Hepatocyte (in vitro differentiated cells): ENCODE results near the gene NHS. TPM values are rescaled to one million over a fixed set of nuclear protein-coding genes. Genes with fewer than 3 reads are reported as not detected.
A peak's percentile ranks its signal among the peaks of the same experiment; 100 is the strongest.

Experiments
- DNase-seq: peaks from one replicate; pipeline ENCODE4 v3.0.0-alpha.2; 2016; ENCODE audit warnings: low spot score
- H2AFZ ChIP-seq: fragments of 200-600 bp; sonication (generic); 2 replicates; pipeline ENCODE4 v1.6.0; 2016; ENCODE audit warnings: antibody characterized with exemption, mild to moderate bottlenecking
- H3K27ac ChIP-seq: fragments of 200-600 bp; sonication (generic); 2 replicates; pipeline ENCODE4 v1.5.1; 2016; ENCODE audit warnings: mild to moderate bottlenecking
- H3K27me3 ChIP-seq: fragments of 200-600 bp; sonication (generic); 2 replicates; pipeline ENCODE4 v1.6.1; 2016
- H3K36me3 ChIP-seq: fragments of 200-600 bp; sonication (generic); replicated peaks from 2 replicates; pipeline ENCODE4 v1.5.1; 2016; ENCODE audit warnings: low read depth; ENCODE audit not compliant: insufficient read depth
- H3K4me1 ChIP-seq: fragments of 200-600 bp; sonication (generic); 2 replicates; pipeline ENCODE4 v1.5.1; 2016; ENCODE audit warnings: mild to moderate bottlenecking, moderate library complexity; ENCODE audit not compliant: insufficient read depth
- H3K4me2 ChIP-seq: fragments of 200-600 bp; sonication (generic); 2 replicates; pipeline ENCODE4 v1.6.0; 2016
- H3K4me3 ChIP-seq: fragments of 200-600 bp; sonication (generic); 2 replicates; pipeline ENCODE4 v1.5.1; 2016; ENCODE audit warnings: mild to moderate bottlenecking
- H3K79me2 ChIP-seq: fragments of 200-600 bp; sonication (generic); 2 replicates; pipeline ENCODE4 v1.6.0; 2017; ENCODE audit warnings: mild to moderate bottlenecking
- H3K9me2 ChIP-seq: fragments of 200-600 bp; sonication (generic); replicated peaks from 2 replicates; pipeline ENCODE4 v1.6.0; 2017; ENCODE audit warnings: mild to moderate bottlenecking; ENCODE audit not compliant: insufficient read depth
- H3K9me3 ChIP-seq: fragments of 200-600 bp; sonication (generic); 2 replicates; pipeline ENCODE4 v1.5.1; 2016; ENCODE audit warnings: low read depth, mild to moderate bottlenecking
- H4K20me1 ChIP-seq: fragments of 200-600 bp; sonication (generic); 2 replicates; pipeline ENCODE4 v1.6.0; 2016; ENCODE audit warnings: mild to moderate bottlenecking; ENCODE audit not compliant: insufficient read depth, poor library complexity, severe bottlenecking
- CTCF ChIP-seq: fragments of 200-600 bp; sonication (generic); IDR thresholded peaks from 2 replicates; pipeline ENCODE4 v1.5.1; 2016; ENCODE audit warnings: antibody characterized with exemption, mild to moderate bottlenecking; ENCODE audit not compliant: poor library complexity
- EZH2 ChIP-seq: fragments of 200-600 bp; sonication (generic); IDR thresholded peaks from 2 replicates; pipeline ENCODE4 v1.6.1; 2016; ENCODE audit warnings: antibody characterized with exemption, mild to moderate bottlenecking, borderline replicate concordance
- EZH2phosphoT487 ChIP-seq: fragments of 200-600 bp; sonication (generic); IDR thresholded peaks from one replicate; pipeline ENCODE4 v1.6.1; 2018; ENCODE audit warnings: antibody characterized with exemption, mild to moderate bottlenecking, low read depth, moderate library complexity; ENCODE audit not compliant: unreplicated experiment, severe bottlenecking
- WGBS: methylation state at CpG from one replicate; pipeline ENCODE4 v1.1.6; 2016; ENCODE audit warnings: low lambda C conversion rate; ENCODE audit errors: missing lambda C conversion rate; 5-methylcytosine and 5-hydroxymethylcytosine counted together
- polyA plus RNA-seq: library from polyadenylated mRNA; unstranded; fragments of >200 nt; fragmentation: Nextera tagmentation; extraction: Ambion mirVana; gene quantifications from 2 replicates; pipeline ENCODE4 v1.2.1, GENCODE V29; 2016
- total RNA-seq: library from RNA; depleted of rRNA; stranded (reverse); fragments of >200 nt; gene quantifications from 2 replicates; pipeline ENCODE4 v1.2.3, GENCODE V29; 2014

NHS gene
- total and polyA plus RNA-seq, 2 experiments from 2014 or later: 0.35 to 3.1 TPM

DNA sequence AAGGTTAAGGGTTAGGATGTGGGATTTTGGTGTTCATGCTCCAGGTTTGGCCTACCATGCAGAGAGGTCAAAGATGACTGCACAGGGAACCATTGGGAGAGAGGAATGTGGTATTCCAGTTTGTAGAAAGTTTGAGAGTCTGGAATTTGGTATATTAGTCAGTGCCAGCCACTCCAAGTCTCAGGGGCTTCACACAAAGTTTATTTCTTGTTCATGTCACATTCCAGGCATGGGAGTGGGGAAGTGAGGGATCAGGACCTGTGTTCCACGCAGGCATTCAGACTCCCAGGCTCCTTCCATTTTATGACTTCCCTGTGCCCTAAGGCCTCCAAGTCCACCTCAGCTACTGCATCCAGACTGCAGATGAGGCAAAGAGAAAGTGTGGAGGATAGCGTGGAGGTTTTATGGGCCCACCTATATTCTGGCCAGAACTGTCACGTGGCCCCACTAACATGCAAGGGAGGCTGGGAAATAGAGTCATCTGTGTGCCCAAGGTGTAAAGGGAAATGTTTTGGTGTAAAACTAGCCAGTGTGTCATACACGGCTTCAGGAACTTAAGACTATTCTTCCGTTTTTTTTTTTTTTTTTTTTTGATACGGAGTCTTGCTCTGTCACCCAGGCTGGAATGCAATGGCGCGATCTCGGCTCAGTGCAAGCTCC is 221.7 kb downstream of the NHS start:
- Histone ChIP-seq H3K79me2 (no peaks in the 10 kb centered on the region), H3K27ac (no peak overlapping the region), H3K4me2 (no peak overlapping the region)

GRCh38 chrX:17597327-17597726 is 222.3 kb downstream of the NHS start:
- H2AFZ ChIP-seq: no peak overlapping the region
- no peak for DNase-seq
- H3K4me3 ChIP-seq: no peak overlapping the region
- H3K4me2 ChIP-seq: no peak overlapping the region
- no peaks in the 10 kb centered on the region for H3K27me3 ChIP-seq
- H3K27ac ChIP-seq: no peak overlapping the region
- H3K9me3 ChIP-seq: no peaks in the 10 kb centered on the region
- no peaks in the 10 kb centered on the region for H3K79me2 ChIP-seq
- peaks cover 14% of the 10 kb centered on the region for H3K4me1 ChIP-seq
- H3K9me2 ChIP-seq: no peaks in the 10 kb centered on the region
- H4K20me1 ChIP-seq: no peaks in the 10 kb centered on the region
- H3K36me3 ChIP-seq: no peaks in the 10 kb centered on the region
- WGBS: 80% methylated on average over 7 of the region's 7 CpGs
- no peak for TF ChIP-seq CTCF
- TF ChIP-seq EZH2: no peak
- TF ChIP-seq EZH2phosphoT487: no peak

More for the DNA sequence above, 221.7 kb downstream of the NHS start:
- Histone ChIP-seq H3K4me1 (peaks cover 14% of the 10 kb centered on the region), H3K27me3 (no peaks in the 10 kb centered on the region), H4K20me1 (no peaks in the 10 kb centered on the region), H3K36me3 (no peaks in the 10 kb centered on the region), H2AFZ (no peak overlapping the region), H3K4me3 (no peak overlapping the region), H3K9me3 (no peaks in the 10 kb centered on the region), H3K9me2 (no peaks in the 10 kb centered on the region)
- no peak for DNase-seq
- no peak for TF ChIP-seq EZH2
- no peak for TF ChIP-seq CTCF
- TF ChIP-seq EZH2phosphoT487: no peak
- WGBS: 80% methylated on average over 9 of the region's 9 CpGs

DNA sequence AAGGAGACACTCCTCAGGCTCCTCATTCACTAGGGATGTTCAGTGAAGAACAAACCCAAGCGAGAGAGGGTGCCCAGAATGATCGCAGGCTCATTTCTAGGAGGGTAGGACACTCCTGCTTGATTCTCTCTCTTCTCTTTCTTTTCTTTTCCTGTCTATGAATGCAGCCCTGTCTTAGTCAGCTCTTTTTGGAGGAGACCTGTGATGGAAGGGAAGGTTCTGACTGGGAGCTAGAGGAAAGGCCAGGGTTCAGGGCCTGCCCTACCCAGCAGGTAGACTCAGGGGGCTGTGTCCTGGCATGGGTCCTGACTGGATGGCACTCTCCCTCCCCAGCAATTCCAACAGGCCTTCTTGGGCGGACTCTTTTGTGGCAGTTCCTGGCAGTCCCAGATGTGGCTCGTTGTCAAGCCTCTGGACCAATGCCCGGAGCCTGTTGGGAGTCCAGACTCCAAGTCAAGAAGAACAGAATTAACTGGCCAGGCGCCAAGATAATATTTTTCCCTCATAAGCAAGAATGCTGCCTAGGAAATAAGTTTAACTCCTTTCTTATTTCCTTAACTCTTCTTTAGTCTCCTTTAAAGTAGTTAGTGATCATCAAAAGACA is 222.9 kb downstream of the NHS start:
- H3K4me1 ChIP-seq: peaks cover 14% of the 10 kb centered on the region
- H3K9me2 ChIP-seq: no peaks in the 10 kb centered on the region
- TF ChIP-seq CTCF (no peak), EZH2phosphoT487 (no peak), EZH2 (no peak)
- H3K79me2 ChIP-seq: no peaks in the 10 kb centered on the region
- H3K27me3 ChIP-seq: no peaks in the 10 kb centered on the region
- H3K4me2 ChIP-seq: no peak overlapping the region
- no peaks in the 10 kb centered on the region for H3K9me3 ChIP-seq
- 68% methylated on average over 6 of the region's 6 CpGs for WGBS
- no peak overlapping the region for H3K4me3 ChIP-seq
- DNase-seq: peak; percentile 35
- H4K20me1 ChIP-seq: no peaks in the 10 kb centered on the region
- no peaks in the 10 kb centered on the region for H3K36me3 ChIP-seq
- no peak overlapping the region for H3K27ac ChIP-seq
- no peak overlapping the region for H2AFZ ChIP-seq
